ENCODE data around the gene C17orf107. TPM values are rescaled to one million over a fixed set of nuclear protein-coding genes. Genes with fewer than 3 reads are reported as not detected.
A peak's percentile ranks its signal among the peaks of the same experiment; 100 is the strongest.

C17orf107 gene
- polyA plus RNA-seq (2013, experiment 1 of 2): 0.32 TPM
- polyA plus RNA-seq (2013, experiment 2 of 2): 0.28 TPM

DNA sequence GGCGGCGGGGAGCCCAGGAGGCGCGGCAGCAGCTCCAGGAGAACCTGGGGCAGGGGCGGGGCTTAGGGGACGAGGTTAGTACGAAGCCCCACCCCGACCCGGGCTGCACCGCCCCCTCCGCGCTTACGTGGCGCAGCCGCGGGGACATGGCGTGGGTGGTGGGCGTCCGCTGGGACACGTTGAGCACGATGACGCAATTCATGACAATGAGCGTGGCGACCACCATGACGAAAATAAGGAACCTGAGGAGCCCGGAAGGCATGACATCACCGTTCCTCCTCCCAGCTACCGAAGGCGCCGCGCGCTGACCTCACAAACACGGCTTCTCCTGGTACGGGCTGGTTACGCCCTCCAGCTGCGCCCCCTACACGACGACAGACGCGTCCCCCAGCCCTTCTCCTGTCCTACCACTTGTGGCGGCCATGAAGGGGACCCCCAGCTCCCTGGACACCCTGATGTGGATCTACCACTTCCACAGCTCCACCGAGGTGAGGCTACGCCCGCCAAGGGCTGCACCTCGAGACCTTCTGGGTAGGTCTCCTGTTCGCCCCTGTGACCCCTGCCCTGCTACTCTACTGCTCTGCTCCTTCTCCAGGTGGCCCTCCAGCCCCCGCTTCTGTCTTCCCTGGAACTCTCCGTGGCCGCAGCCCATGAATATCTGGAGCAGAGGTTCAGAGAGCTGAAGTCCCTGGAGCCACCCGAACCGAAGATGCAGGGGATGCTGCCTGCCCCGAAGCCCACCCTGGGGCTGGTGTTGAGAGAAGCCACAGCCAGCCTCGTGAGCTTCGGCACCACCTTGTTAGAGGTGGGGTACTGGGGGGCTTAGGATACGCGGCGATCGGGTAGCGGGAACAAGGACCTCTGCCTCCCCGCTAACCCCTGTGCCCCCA, at the start of gene C17orf107:
TSS of gene C17orf107 (plus strand) at position 196 of the 890 bp plus-strand sequence. CDS start at position 423, 227 bp downstream.
- Histone ChIP-seq H2AK5ac (ENCODE audit: low read depth, low read length) (peak within 1 kb of the TSS; percentile 26), H2BK12ac (ENCODE audit: low read length) (peak within 1 kb of the TSS; percentile 73), H2AFZ (ENCODE audit: low read length) (no peak within 1 kb of the TSS), H4K91ac (ENCODE audit: low read depth, low read length, poor library complexity) (no peak within 1 kb of the TSS), H3K27ac (replicated peaks; ENCODE audit: low read length) (no peak within 1 kb of the TSS), H4K8ac (ENCODE audit: low read depth, low read length) (no peak within 1 kb of the TSS), H3K23ac (ENCODE audit: low read depth, low read length, poor library complexity) (peak within 1 kb of the TSS; percentile 55), H3K4ac (ENCODE audit: low read length) (no peak within 1 kb of the TSS), H3K4me2 (ENCODE audit: insufficient read depth, low read length, poor library complexity, severe bottlenecking) (peak within 1 kb of the TSS; percentile 18), H3K4me1 (ENCODE audit: control insufficient read depth in 2 of 2, insufficient read depth in 1 of 2, low read depth in 1 of 2, low read length in 2 of 2) (peaks cover 0 to 1% of the 10 kb centered on the region in 2 donors), H2BK15ac (ENCODE audit: low read length) (no peak within 1 kb of the TSS), H3K9ac (ENCODE audit: low read depth, low read length, poor library complexity) (no peak within 1 kb of the TSS), H3K79me1 (ENCODE audit: low read depth, low read length) (peaks cover 2% of the 10 kb centered on the region), H3K18ac (ENCODE audit: low read length) (peak within 1 kb of the TSS; percentile 57), H2BK5ac (ENCODE audit: low read length) (peak within 1 kb of the TSS; percentile 13), H3K4me3 (ENCODE audit: low read length in 2 of 2) (peak within 1 kb of the TSS in 1 of 2 donors; percentile 55), H2BK120ac (ENCODE audit: low read depth, low read length) (peak within 1 kb of the TSS; percentile 47), H3K14ac (ENCODE audit: low read length) (peak within 1 kb of the TSS; percentile 47), H3K9me3 (replicated peaks in 1 of 2; ENCODE audit: control insufficient read depth in 2 of 2, insufficient read depth in 1 of 2, low read depth in 1 of 2, low read length in 2 of 2) (no peaks in the 10 kb centered on the region), H3K36me3 (replicated peaks in 1 of 2; ENCODE audit: control insufficient read depth in 2 of 2, insufficient read depth in 2 of 2, low read length in 2 of 2) (peaks cover 20 to 49% of the 10 kb centered on the region in 2 donors), H3K27me3 (ENCODE audit: control insufficient read depth in 3 of 3, insufficient read depth in 3 of 3, low read depth in 1 of 3, low read length in 3 of 3) (peaks cover 0 to 3% (median 0%) of the 10 kb centered on the region in 3 experiments)
- DNase-seq (ENCODE audit: low spot score): no peak
- WGBS, 2 donors (ENCODE audit: extremely low coverage in 2 of 2, insufficient read length in 2 of 2, insufficient replicate concordance in 1 of 2): no CpG with 5 or more reads among the region's 60 CpGs

DNA sequence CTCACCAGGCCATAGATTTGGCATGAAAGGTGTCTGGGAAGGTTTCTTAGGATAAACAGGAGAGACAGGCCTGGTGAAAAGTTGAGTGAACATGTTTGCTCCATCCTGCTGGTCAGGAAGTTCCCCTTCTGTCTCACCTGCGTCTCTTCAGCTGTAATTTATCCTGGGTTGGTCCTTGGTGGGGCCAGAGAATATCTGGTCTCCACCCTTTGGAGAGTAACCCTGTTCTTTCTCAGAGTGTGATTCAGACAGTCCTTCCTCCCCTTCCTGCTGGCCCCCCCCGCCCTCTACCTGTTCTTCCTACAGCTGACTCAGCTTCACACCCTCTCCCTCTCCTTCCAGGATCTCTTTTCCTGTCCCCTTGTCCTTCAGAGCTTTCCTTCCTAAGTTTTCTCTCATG, 49.1 kb upstream of the C17orf107 start:
- Histone ChIP-seq H3K4me3 (ENCODE audit: low read length in 2 of 2) (no peak overlapping the region), H2AFZ (ENCODE audit: low read length) (no peak overlapping the region), H3K4ac (ENCODE audit: low read length) (no peak overlapping the region), H3K4me2 (ENCODE audit: insufficient read depth, low read length, poor library complexity, severe bottlenecking) (no peak overlapping the region), H2BK120ac (ENCODE audit: low read depth, low read length) (no peak overlapping the region), H3K79me1 (ENCODE audit: low read depth, low read length) (no peaks in the 10 kb centered on the region), H3K23ac (ENCODE audit: low read depth, low read length, poor library complexity) (no peak overlapping the region), H3K18ac (ENCODE audit: low read length) (no peak overlapping the region), H3K36me3 (replicated peaks in 1 of 2; ENCODE audit: control insufficient read depth in 2 of 2, insufficient read depth in 2 of 2, low read length in 2 of 2) (peaks cover 0 to 9% of the 10 kb centered on the region in 2 donors), H3K14ac (ENCODE audit: low read length) (no peak overlapping the region), H3K27me3 (ENCODE audit: control insufficient read depth in 3 of 3, insufficient read depth in 3 of 3, low read depth in 1 of 3, low read length in 3 of 3) (no peaks in the 10 kb centered on the region), H3K27ac (replicated peaks; ENCODE audit: low read length) (no peak overlapping the region), H3K4me1 (ENCODE audit: control insufficient read depth in 2 of 2, insufficient read depth in 1 of 2, low read depth in 1 of 2, low read length in 2 of 2) (peaks cover 10% of the 10 kb centered on the region in 2 donors), H4K91ac (ENCODE audit: low read depth, low read length, poor library complexity) (no peak overlapping the region), H4K8ac (ENCODE audit: low read depth, low read length) (no peak overlapping the region), H2BK12ac (ENCODE audit: low read length) (no peak overlapping the region), H3K9me3 (replicated peaks in 1 of 2; ENCODE audit: control insufficient read depth in 2 of 2, insufficient read depth in 1 of 2, low read depth in 1 of 2, low read length in 2 of 2) (no peaks in the 10 kb centered on the region), H2BK15ac (ENCODE audit: low read length) (no peak overlapping the region), H3K9ac (ENCODE audit: low read depth, low read length, poor library complexity) (peak overlapping the region; percentile 18), H2BK5ac (ENCODE audit: low read length) (no peak overlapping the region), H2AK5ac (ENCODE audit: low read depth, low read length) (no peak overlapping the region)
- DNase-seq (ENCODE audit: low spot score): no peak
- WGBS, 2 donors (ENCODE audit: extremely low coverage in 2 of 2, insufficient read length in 2 of 2, insufficient replicate concordance in 1 of 2): no CpG with 5 or more reads among the region's 2 CpGs

DNA sequence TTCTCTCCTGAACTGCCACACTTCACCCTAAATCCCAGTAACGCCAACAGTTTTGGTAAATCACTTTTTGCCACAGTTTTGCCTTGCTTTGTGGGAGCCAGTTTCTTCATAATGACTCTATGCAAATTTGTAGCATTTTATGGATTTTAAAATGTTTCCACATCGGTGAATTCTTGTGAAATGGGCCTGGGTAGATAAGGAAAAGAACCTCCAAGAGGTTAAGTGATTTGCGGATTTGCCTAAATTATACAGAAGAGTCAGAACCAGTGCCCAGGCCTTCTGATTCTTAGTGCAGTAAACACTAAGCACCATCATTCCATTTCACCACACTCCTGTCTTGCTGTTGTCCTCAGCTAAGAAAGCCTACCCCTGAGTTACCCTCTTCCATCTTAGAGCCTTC, 48.3 kb upstream of the C17orf107 start:
- no peak overlapping the region for H3K27ac ChIP-seq (replicated peaks; ENCODE audit: low read length)
- H3K9ac ChIP-seq (ENCODE audit: low read depth, low read length, poor library complexity): no peak overlapping the region
- no peak overlapping the region for H2BK15ac ChIP-seq (ENCODE audit: low read length)
- no peak overlapping the region for H2BK12ac ChIP-seq (ENCODE audit: low read length)
- H3K79me1 ChIP-seq (ENCODE audit: low read depth, low read length): no peaks in the 10 kb centered on the region
- no peak for DNase-seq (ENCODE audit: low spot score)
- H2BK120ac ChIP-seq (ENCODE audit: low read depth, low read length): no peak overlapping the region
- no peaks in the 10 kb centered on the region for H3K27me3 ChIP-seq (ENCODE audit: control insufficient read depth in 3 of 3, insufficient read depth in 3 of 3, low read depth in 1 of 3, low read length in 3 of 3)
- no peak overlapping the region for H2AK5ac ChIP-seq (ENCODE audit: low read depth, low read length)
- no peak overlapping the region for H2AFZ ChIP-seq (ENCODE audit: low read length)
- H3K4me3 ChIP-seq (ENCODE audit: low read length in 2 of 2): no peak overlapping the region
- no peaks in the 10 kb centered on the region for H3K9me3 ChIP-seq (replicated peaks in 1 of 2; ENCODE audit: control insufficient read depth in 2 of 2, insufficient read depth in 1 of 2, low read depth in 1 of 2, low read length in 2 of 2)
- H3K36me3 ChIP-seq (replicated peaks in 1 of 2; ENCODE audit: control insufficient read depth in 2 of 2, insufficient read depth in 2 of 2, low read length in 2 of 2): peaks cover 0 to 9% of the 10 kb centered on the region in 2 donors
- no peak overlapping the region for H3K18ac ChIP-seq (ENCODE audit: low read length)
- H3K14ac ChIP-seq (ENCODE audit: low read length): no peak overlapping the region
- WGBS, 2 donors (ENCODE audit: extremely low coverage in 2 of 2, insufficient read length in 2 of 2, insufficient replicate concordance in 1 of 2): no CpG with 5 or more reads among the region's 3 CpGs
- no peak overlapping the region for H3K23ac ChIP-seq (ENCODE audit: low read depth, low read length, poor library complexity)
- H4K91ac ChIP-seq (ENCODE audit: low read depth, low read length, poor library complexity): no peak overlapping the region
- H3K4ac ChIP-seq (ENCODE audit: low read length): no peak overlapping the region
- H3K4me1 ChIP-seq (ENCODE audit: control insufficient read depth in 2 of 2, insufficient read depth in 1 of 2, low read depth in 1 of 2, low read length in 2 of 2): peaks cover 10% of the 10 kb centered on the region in 2 donors
- H2BK5ac ChIP-seq (ENCODE audit: low read length): no peak overlapping the region
- H3K4me2 ChIP-seq (ENCODE audit: insufficient read depth, low read length, poor library complexity, severe bottlenecking): no peak overlapping the region
- no peak overlapping the region for H4K8ac ChIP-seq (ENCODE audit: low read depth, low read length)

DNA sequence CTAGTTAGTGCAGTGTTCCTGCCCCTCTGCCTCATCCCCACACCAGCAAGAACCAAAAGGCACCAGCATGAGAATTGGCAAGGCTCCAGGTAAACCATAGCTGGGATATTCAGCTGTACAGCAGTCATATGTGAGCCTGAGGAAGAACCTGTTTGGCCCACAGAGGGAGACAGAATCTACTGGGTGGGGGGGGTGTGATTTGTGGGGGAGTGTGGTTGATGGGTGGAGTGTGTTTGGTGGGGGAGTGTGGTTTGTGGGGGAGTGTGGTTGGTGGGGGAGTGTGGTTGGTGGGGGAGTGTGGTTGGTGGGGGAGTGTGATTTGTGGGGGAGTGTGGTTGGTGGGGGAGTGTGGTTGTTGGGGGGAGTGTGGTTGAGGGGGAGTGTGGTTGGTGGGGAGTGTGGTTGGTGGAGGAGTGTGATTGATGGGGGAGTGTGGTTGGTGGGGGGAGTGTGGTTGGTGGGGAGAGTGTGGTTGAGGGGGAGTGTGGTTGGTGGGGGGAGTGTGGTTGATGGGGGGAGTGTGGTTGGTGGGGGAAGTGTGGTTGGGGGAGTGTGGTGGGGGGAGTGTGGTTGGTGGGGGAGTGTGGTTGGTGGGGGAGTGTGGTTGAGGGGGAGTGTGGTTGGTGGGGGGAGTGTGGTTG, 46.6 kb upstream of the C17orf107 start:
- Histone ChIP-seq H3K4me2 (ENCODE audit: insufficient read depth, low read length, poor library complexity, severe bottlenecking) (no peak overlapping the region), H2BK12ac (ENCODE audit: low read length) (no peak overlapping the region), H3K9ac (ENCODE audit: low read depth, low read length, poor library complexity) (no peak overlapping the region), H2AK5ac (ENCODE audit: low read depth, low read length) (no peak overlapping the region), H3K9me3 (replicated peaks in 1 of 2; ENCODE audit: control insufficient read depth in 2 of 2, insufficient read depth in 1 of 2, low read depth in 1 of 2, low read length in 2 of 2) (no peaks in the 10 kb centered on the region), H2AFZ (ENCODE audit: low read length) (no peak overlapping the region), H3K18ac (ENCODE audit: low read length) (no peak overlapping the region), H3K79me1 (ENCODE audit: low read depth, low read length) (peaks cover 2% of the 10 kb centered on the region), H3K23ac (ENCODE audit: low read depth, low read length, poor library complexity) (no peak overlapping the region), H2BK5ac (ENCODE audit: low read length) (no peak overlapping the region), H3K14ac (ENCODE audit: low read length) (no peak overlapping the region), H3K4me1 (ENCODE audit: control insufficient read depth in 2 of 2, insufficient read depth in 1 of 2, low read depth in 1 of 2, low read length in 2 of 2) (peaks cover 14 to 18% of the 10 kb centered on the region in 2 donors), H3K27me3 (ENCODE audit: control insufficient read depth in 3 of 3, insufficient read depth in 3 of 3, low read depth in 1 of 3, low read length in 3 of 3) (no peaks in the 10 kb centered on the region), H4K8ac (ENCODE audit: low read depth, low read length) (no peak overlapping the region), H2BK120ac (ENCODE audit: low read depth, low read length) (no peak overlapping the region), H4K91ac (ENCODE audit: low read depth, low read length, poor library complexity) (no peak overlapping the region), H3K4me3 (ENCODE audit: low read length in 2 of 2) (no peak overlapping the region), H2BK15ac (ENCODE audit: low read length) (no peak overlapping the region), H3K4ac (ENCODE audit: low read length) (no peak overlapping the region), H3K36me3 (replicated peaks in 1 of 2; ENCODE audit: control insufficient read depth in 2 of 2, insufficient read depth in 2 of 2, low read length in 2 of 2) (peaks cover 0 to 6% of the 10 kb centered on the region in 2 donors), H3K27ac (replicated peaks; ENCODE audit: low read length) (no peak overlapping the region)
- no peak for DNase-seq (ENCODE audit: low spot score)
